SH-SY5Y (cell line): ENCODE data around the gene LHX5.

Experiments
- GATA2 ChIP-seq: IDR thresholded peaks from 2 replicates; pipeline ENCODE4 v1.6.1; 2011; ENCODE audit warnings: mild to moderate bottlenecking, low read depth, low read length
- GATA3 ChIP-seq: IDR thresholded peaks from 2 replicates; pipeline ENCODE4 v1.6.1; 2011; ENCODE audit warnings: low read depth, mild to moderate bottlenecking, low read length, moderate library complexity

The LHX5 gene

DNA sequence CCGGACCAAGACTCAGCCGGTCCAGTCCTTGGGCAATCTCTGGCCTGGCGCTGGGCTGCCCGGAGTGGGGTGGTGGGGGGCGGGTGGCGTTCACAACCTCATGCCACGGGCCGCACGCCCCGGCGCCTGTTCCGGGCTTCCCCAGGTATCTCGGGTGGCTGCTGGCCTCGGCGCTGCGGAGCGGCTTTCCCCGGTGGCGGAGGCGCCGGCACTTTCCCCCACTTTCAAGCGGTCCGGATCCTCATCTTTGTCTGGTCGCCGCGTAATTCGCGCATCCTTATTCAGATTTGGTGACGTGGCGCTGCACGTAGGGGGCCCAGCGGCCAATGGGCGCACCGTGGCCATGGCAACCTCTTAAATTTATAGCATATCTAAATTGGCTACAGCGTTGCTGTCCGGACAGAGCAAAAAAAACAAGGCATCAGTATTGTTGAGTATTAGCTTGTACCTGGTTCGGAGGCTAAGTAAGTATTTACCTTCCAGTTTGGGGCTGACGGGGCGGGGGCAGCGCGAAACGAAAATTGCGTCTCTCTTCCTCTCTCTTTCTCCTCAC lies at the start of gene LHX5:
TSS of gene LHX5 (minus strand) at position 253 of the 553 bp plus-strand sequence. CDS start 373 bp downstream, outside the sequence.
- TF ChIP-seq GATA3 (no peak), GATA2 (no peak)

GRCh38 chr12:113519464-113520307 lies 48.0 kb upstream of the LHX5 start:
- TF ChIP-seq GATA2: no peak
- no peak for TF ChIP-seq GATA3

- no peak for TF ChIP-seq GATA3
- TF ChIP-seq GATA2: no peak
Measured at GRCh38 chr12:113515082-113515856, 43.6 kb upstream of the LHX5 start.

- TF ChIP-seq GATA3: no peak
- no peak for TF ChIP-seq GATA2
Measured at GRCh38 chr12:113514602-113515001, 42.9 kb upstream of the LHX5 start.

DNA sequence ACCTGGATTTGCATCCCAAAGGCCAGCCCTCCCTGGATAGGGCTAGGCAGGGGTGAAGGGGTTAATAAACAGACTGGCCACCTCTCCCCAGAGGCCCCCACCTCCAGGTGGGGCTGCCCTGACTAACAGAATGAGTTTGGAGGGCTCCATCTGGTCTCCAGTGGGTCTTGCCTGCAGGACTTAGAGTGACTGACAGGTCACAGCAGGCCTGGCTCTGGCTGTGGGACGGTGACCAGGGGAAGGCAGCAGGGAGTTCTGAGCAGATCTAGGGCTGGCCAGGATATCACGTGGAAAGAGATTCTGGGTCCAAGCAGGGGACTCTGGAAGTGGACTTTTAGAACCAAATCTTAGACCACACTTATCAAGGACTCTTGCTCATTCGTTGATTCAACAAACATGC lies 40.9 kb upstream of the LHX5 start:
- TF ChIP-seq GATA2: no peak
- TF ChIP-seq GATA3: no peak

DNA sequence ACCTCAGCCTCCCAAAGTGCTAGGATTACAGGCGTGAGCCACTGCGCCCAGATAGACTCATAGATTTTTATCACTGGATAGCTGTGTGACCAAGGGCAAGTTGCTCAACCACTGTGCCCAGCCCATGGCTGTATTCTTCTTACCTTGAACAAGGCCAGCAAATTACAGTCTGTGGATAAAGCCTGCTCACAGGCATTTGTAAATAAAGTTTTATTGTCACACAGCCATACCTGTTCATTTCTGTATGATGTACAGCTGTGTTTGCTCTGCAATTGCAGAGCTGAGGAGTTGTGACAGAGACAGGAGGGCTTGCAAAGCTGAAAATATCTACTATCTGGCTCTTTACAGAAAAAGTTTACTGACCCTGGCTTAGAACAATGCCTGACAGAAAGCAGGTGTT lies 35.2 kb upstream of the LHX5 start:
- TF ChIP-seq GATA2 (no peak), GATA3 (no peak)

DNA sequence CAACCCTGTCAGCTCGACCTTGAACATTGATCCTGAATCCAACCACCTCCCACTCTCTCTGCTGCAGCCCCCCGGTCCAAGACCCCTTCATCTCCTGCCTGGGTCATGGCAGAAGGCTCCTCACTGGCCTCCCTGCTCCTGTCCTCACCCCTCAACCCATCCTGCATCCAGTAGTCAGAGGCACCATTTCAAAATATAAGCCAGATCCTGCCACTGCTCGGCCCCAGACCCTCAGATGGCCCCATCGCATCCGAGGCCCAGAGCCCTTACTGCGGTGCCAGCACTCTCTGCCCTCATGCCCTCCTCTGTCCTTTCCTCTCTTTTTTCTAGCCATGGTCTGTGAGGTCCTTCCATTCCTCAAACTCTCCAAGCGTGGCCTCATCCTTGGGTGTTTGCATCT lies 34.3 kb upstream of the LHX5 start:
- no peak for TF ChIP-seq GATA2
- no peak for TF ChIP-seq GATA3

- TF ChIP-seq GATA2 (no peak), GATA3 (no peak)
Measured at GRCh38 chr12:113504917-113505316, 33.2 kb upstream of the LHX5 start.

GRCh38 chr12:113500782-113501311 lies 29.2 kb upstream of the LHX5 start:
- TF ChIP-seq GATA3 (no peak), GATA2 (no peak)

DNA sequence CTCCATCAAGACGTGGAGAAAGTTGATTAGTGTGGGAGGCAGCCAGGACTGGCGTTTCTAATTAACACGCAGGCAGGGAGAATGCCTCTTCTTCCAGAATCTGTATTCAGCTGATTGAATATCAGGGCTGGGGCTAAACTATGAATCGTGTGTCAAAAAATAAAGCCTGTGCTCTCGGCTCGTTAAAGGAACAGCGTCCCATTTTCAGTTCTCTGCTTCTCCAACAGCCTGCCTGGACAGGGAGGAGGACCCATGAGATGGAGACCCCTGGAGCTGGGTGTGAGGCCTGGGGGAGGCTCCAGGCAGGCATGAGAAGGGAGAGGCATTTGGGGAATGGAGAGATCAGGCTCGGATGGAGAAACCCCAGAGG lies 28.6 kb upstream of the LHX5 start:
- TF ChIP-seq GATA2 (no peak), GATA3 (no peak)

- TF ChIP-seq GATA3 (no peak), GATA2 (no peak)
Measured at GRCh38 chr12:113498490-113498889, 26.8 kb upstream of the LHX5 start.

GRCh38 chr12:113497693-113498092 lies 26.0 kb upstream of the LHX5 start:
- TF ChIP-seq GATA3 (no peak), GATA2 (no peak)

DNA sequence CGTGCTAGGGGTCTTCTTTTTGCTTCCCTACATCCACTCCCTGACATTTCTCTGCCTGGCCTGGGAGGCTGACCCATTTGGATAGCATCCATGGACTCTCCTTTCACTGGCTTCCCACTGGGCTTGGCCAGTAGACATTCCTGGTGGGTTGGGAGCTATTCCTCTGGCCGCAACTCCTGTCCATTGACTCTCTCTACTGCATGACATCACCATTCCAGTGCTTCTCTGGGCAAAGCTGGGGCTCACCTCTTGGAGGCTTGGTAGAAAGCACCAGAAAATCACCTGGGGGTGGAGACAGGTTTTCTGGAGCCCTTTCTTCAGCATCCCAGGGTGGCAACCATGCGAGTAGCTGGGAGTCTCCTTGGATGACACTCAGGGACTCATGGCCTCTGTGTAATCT lies 16.7 kb upstream of the LHX5 start:
- no peak for TF ChIP-seq GATA3
- no peak for TF ChIP-seq GATA2

- TF ChIP-seq GATA2 (no peak), GATA3 (no peak)
Measured at GRCh38 chr12:113486722-113487121, 15.1 kb upstream of the LHX5 start.
